HCT116 (cell line): ENCODE measurements around the gene GSG1L. TPM values are rescaled to one million over a fixed set of nuclear protein-coding genes. Genes with fewer than 3 reads are reported as not detected.

Source experiments
- ATAC-seq: fragments of 200-7000 bp; cut with Tn5 transposase; 2 replicates; pipeline ENCODE4 v1.9.1; 2020; ENCODE audit warnings: mild to moderate bottlenecking, moderate library complexity
- BruUV-seq: library from RNA; stranded (reverse); fragments of 400-500 nt; replicated peaks from 2 replicates; lab custom pipeline; 2021; lab: Mats Ljungman, UMichigan
- CTCF ChIA-PET: fragments of 300-600 bp; sonication (Branson Sonifier 250); formaldehyde crosslinking; loops from one replicate; lab custom pipeline; 2021; ENCODE audit warnings: antibody characterized with exemption; lab: Charles Lee
- POLR2A ChIA-PET: fragments of 300-600, 350-600 bp; sonication (Branson Sonifier 250); formaldehyde crosslinking; loops from one replicate; lab custom pipeline; 2021; ENCODE audit warnings: antibody characterized with exemption; lab: Charles Lee
- RAD21 ChIA-PET, 2 experiments: fragments of 300-600 bp; sonication (Branson Sonifier 250); formaldehyde crosslinking; loops; one replicate each; lab custom pipeline; 2023; ENCODE audit warnings: low total read pairs in 2 of 2; ENCODE audit not compliant: uncharacterized antibody in 2 of 2, unreplicated experiment in 2 of 2, low non-redundant PET in 1 of 2; lab: Charles Lee
- DNase-seq: peaks from one replicate; pipeline ENCODE4 v3.0.0-alpha.2; 2010; ENCODE audit warnings: low read depth, low spot score
- H2AFZ ChIP-seq: fragments of 200-600 bp; shearing (Covaris generic), sonication (generic); 2 replicates; pipeline ENCODE4 v1.6.1; 2017; ENCODE audit warnings: low read depth, mixed run types, mixed read lengths, antibody characterized with exemption, low read length; ENCODE audit not compliant: poor library complexity, severe bottlenecking
- H3K27ac ChIP-seq: 2 replicates; pipeline ENCODE4 v1.5.1; 2012; ENCODE audit warnings: low read depth, low read length
- H3K27me3 ChIP-seq: fragments of 200-600 bp; sonication (generic); 2 replicates; pipeline ENCODE4 v1.6.1; 2016; ENCODE audit warnings: mixed run types, low read length, mixed read lengths; ENCODE audit not compliant: insufficient read depth
- H3K36me3 ChIP-seq, 2 experiments: fragments of 200-500 bp in 1 of 2; fragments of 200-600 bp in 1 of 2; sonication (Bioruptor generic) in 1 of 2; sonication (generic) in 1 of 2; 2 replicates each; pipeline versions ENCODE4 v1.5.1 to v1.6.1; 2014 to 2016; ENCODE audit warnings: low read length in 2 of 2, inconsistent platforms in 1 of 2, mixed read lengths in 1 of 2, mixed run types in 1 of 2; ENCODE audit not compliant: insufficient read depth in 2 of 2, control insufficient read depth in 1 of 2
- H3K4me1 ChIP-seq, 2 experiments: fragments of 200-600 bp in 1 of 2; sonication (generic) in 1 of 2; 2 replicates each; pipeline versions ENCODE4 v1.5.1 to v1.6.1; 2012 to 2017; ENCODE audit warnings: low read length in 2 of 2, inconsistent platforms in 1 of 2, mild to moderate bottlenecking in 1 of 2, mixed read lengths in 1 of 2, mixed run types in 1 of 2, moderate library complexity in 1 of 2; ENCODE audit not compliant: insufficient read depth in 2 of 2, control insufficient read depth in 1 of 2
- H3K4me2 ChIP-seq: fragments of 200-600 bp; sonication (generic); 2 replicates; pipeline ENCODE4 v1.6.1; 2017; ENCODE audit warnings: mixed run types, low read length, mixed read lengths
- H3K4me3 ChIP-seq, 2 experiments: fragments of 200-600 bp in 1 of 2; sonication (generic) in 1 of 2; replicated peaks in 1 of 2; 2 replicates each; pipeline ENCODE4 v1.5.1; 2011 to 2016; ENCODE audit warnings: low read length in 2 of 2, control low read depth in 1 of 2, low read depth in 1 of 2, mild to moderate bottlenecking in 1 of 2, mixed read lengths in 1 of 2, mixed run types in 1 of 2
- H3K79me2 ChIP-seq: fragments of 200-600 bp; sonication (generic); 2 replicates; pipeline ENCODE4 v1.6.1; 2017; ENCODE audit warnings: mild to moderate bottlenecking, mixed run types, low read length, moderate library complexity, mixed read lengths; ENCODE audit not compliant: insufficient read depth
- H3K9ac ChIP-seq: fragments of 200-600 bp; sonication (generic); 2 replicates; pipeline ENCODE4 v1.6.1; 2016; ENCODE audit warnings: low read length, mixed read lengths
- H3K9me2 ChIP-seq: fragments of 200-600 bp; sonication (generic), shearing (Covaris generic); 2 replicates; pipeline ENCODE4 v1.6.1; 2017; ENCODE audit warnings: mixed run types, mild to moderate bottlenecking, moderate library complexity; ENCODE audit not compliant: insufficient read depth
- H3K9me3 ChIP-seq, 2 experiments: fragments of 200-500 bp in 1 of 2; fragments of 200-600 bp in 1 of 2; sonication (Bioruptor generic) in 1 of 2; sonication (generic) in 1 of 2; 2 replicates each; pipeline ENCODE4 v1.6.1; 2014 to 2017; ENCODE audit warnings: low read length in 2 of 2, mixed read lengths in 2 of 2, inconsistent platforms in 1 of 2, low read depth in 1 of 2, mild to moderate bottlenecking in 1 of 2, mixed run types in 1 of 2, moderate library complexity in 1 of 2; ENCODE audit not compliant: control insufficient read depth in 1 of 2, insufficient read depth in 1 of 2
- H4K20me1 ChIP-seq: fragments of 200-600 bp; sonication (generic), shearing (Covaris generic); 2 replicates; pipeline ENCODE4 v1.6.1; 2017; ENCODE audit warnings: mixed run types, mild to moderate bottlenecking, moderate library complexity; ENCODE audit not compliant: insufficient read depth
- CEBPB ChIP-seq: IDR thresholded peaks from 2 replicates; pipeline ENCODE4 v1.6.1; 2012; ENCODE audit warnings: low read depth
- CTCF ChIP-seq, 3 experiments: fragments of 200-600 bp in 1 of 3; sonication (generic) in 1 of 3; IDR thresholded peaks in 2 of 3; conservative IDR thresholded peaks in 1 of 3; 2 replicates each; pipeline ENCODE4 v1.5.1; 2012 to 2017; ENCODE audit warnings: low read depth in 2 of 3, low read length in 2 of 3, antibody characterized with exemption in 1 of 3, borderline replicate concordance in 1 of 3, control low read depth in 1 of 3, mild to moderate bottlenecking in 1 of 3, mixed read lengths in 1 of 3, mixed run types in 1 of 3, moderate library complexity in 1 of 3; ENCODE audit not compliant: insufficient read depth in 1 of 3
- EGR1 ChIP-seq: IDR thresholded peaks from 2 replicates; pipeline ENCODE4 v1.6.1; 2012; ENCODE audit warnings: low read depth
- EZH2 ChIP-seq: fragments of 200-600 bp; sonication (generic); IDR thresholded peaks from 2 replicates; pipeline ENCODE4 v1.6.1; 2017; ENCODE audit warnings: antibody characterized with exemption, mixed run types
- EZH2phosphoT487 ChIP-seq: fragments of 200-600 bp; IDR thresholded peaks from 2 replicates; pipeline ENCODE4 v1.6.1; 2018; ENCODE audit warnings: antibody characterized with exemption, borderline replicate concordance
- MAX ChIP-seq: IDR thresholded peaks from 2 replicates; pipeline ENCODE4 v1.6.1; 2012
- POLR2A ChIP-seq: IDR thresholded peaks from 2 replicates; pipeline ENCODE4 v1.7.0; 2011; ENCODE audit warnings: borderline replicate concordance; ENCODE audit not compliant: insufficient read depth, insufficient read length; ENCODE audit errors: extremely low read depth
- POLR2AphosphoS5 ChIP-seq: IDR thresholded peaks from 2 replicates; pipeline ENCODE4 v1.6.1; 2011; ENCODE audit warnings: mild to moderate bottlenecking, low read depth, low read length, moderate library complexity
- RAD21 ChIP-seq: IDR thresholded peaks from 2 replicates; pipeline ENCODE4 v1.6.1; 2012; ENCODE audit warnings: low read depth, mild to moderate bottlenecking
- SP1 ChIP-seq: IDR thresholded peaks from 2 replicates; pipeline ENCODE4 v1.6.1; 2012; ENCODE audit warnings: low read depth
- YY1 ChIP-seq: IDR thresholded peaks from 2 replicates; pipeline ENCODE4 v1.6.1; 2011; ENCODE audit warnings: low read length, low read depth, moderate library complexity, mild to moderate bottlenecking; ENCODE audit not compliant: insufficient replicate concordance; ENCODE audit errors: extremely low read depth
- intact Hi-C: fragments of 100-400 bp; cut with micrococcal nuclease; formaldehyde crosslinking; loops from 2 replicates; pipeline ENCODE4 v1.10.0; 2022
- total RNA-seq: library from RNA; stranded (reverse); gene quantifications from one replicate; pipeline ENCODE4 v1.2.1, GENCODE V29; 2021; ENCODE audit not compliant: unreplicated experiment
- TF ChIP-seq, protein P1 (sequence below): IDR thresholded peaks from 2 replicates; pipeline ENCODE4 v1.6.1; 2012
- TF ChIP-seq, protein P2 (sequence below): IDR thresholded peaks from 2 replicates; pipeline ENCODE4 v1.6.1; 2011; ENCODE audit warnings: mild to moderate bottlenecking, low read length, moderate library complexity; ENCODE audit not compliant: insufficient replicate concordance; ENCODE audit errors: extremely low read depth

GSG1L gene
- total RNA-seq, 1 experiment from 2014 or later, result not detected

- H3K4me3 ChIP-seq, result no peak overlapping the region
- no peak overlapping the region for H3K9ac ChIP-seq
- ChIA-PET RAD21 (no interaction called here), POLR2A (no interaction called here), CTCF (no interaction called here)
- no peak for DNase-seq
- TF ChIP-seq CTCF (IDR thresholded peaks at IDR 0.05 in 2 of 3, conservative IDR thresholded peaks at IDR 0.05 in 1 of 3; ENCODE audit: borderline replicate concordance in 1 of 3, insufficient read depth in 1 of 3, low read depth in 2 of 3, low read length in 2 of 3) (no peak), POLR2A (no peak), EZH2phosphoT487 (no peak), YY1 (no peak), CEBPB (no peak), POLR2AphosphoS5 (no peak), EZH2 (no peak), SP1 (no peak), EGR1 (no peak), MAX (no peak), RAD21 (no peak)
- TF ChIP-seq, protein P1, sequence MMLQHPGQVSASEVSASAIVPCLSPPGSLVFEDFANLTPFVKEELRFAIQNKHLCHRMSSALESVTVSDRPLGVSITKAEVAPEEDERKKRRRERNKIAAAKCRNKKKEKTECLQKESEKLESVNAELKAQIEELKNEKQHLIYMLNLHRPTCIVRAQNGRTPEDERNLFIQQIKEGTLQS, result no peak
- TF ChIP-seq, protein P2, sequence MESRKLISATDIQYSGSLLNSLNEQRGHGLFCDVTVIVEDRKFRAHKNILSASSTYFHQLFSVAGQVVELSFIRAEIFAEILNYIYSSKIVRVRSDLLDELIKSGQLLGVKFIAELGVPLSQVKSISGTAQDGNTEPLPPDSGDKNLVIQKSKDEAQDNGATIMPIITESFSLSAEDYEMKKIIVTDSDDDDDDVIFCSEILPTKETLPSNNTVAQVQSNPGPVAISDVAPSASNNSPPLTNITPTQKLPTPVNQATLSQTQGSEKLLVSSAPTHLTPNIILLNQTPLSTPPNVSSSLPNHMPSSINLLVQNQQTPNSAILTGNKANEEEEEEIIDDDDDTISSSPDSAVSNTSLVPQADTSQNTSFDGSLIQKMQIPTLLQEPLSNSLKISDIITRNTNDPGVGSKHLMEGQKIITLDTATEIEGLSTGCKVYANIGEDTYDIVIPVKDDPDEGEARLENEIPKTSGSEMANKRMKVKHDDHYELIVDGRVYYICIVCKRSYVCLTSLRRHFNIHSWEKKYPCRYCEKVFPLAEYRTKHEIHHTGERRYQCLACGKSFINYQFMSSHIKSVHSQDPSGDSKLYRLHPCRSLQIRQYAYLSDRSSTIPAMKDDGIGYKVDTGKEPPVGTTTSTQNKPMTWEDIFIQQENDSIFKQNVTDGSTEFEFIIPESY, result no peak
- H3K9me3 ChIP-seq, result no peaks in the 10 kb centered on the region
- ATAC-seq, result no peak
- BruUV-seq, result no TSS peak
- no peaks in the 10 kb centered on the region for H3K36me3 ChIP-seq
- no peaks in the 10 kb centered on the region for H3K4me1 ChIP-seq
- H4K20me1 ChIP-seq, result no peaks in the 10 kb centered on the region
- no peaks in the 10 kb centered on the region for H3K79me2 ChIP-seq
- peaks cover 37% of the 10 kb centered on the region for H3K27me3 ChIP-seq
- intact Hi-C loops, result no loop called here
- H3K4me2 ChIP-seq, result no peak overlapping the region
- no peaks in the 10 kb centered on the region for H3K9me2 ChIP-seq
- no peak overlapping the region for H2AFZ ChIP-seq
- no peak overlapping the region for H3K27ac ChIP-seq
Observed at GRCh38 chr16:27800817-27801216, 262.7 kb downstream of the GSG1L start.
